GM23338 (cell line): ENCODE data around the gene PTGIR.

ENCODE experiments used
- CREB1 ChIP-seq: fragments of 250-450 bp; sonication (Bioruptor Pico); IDR thresholded peaks from 2 replicates; pipeline ENCODE4 v1.5.0; 2020; ENCODE audit warnings: low read depth, mild to moderate bottlenecking, moderate library complexity
- CTCF ChIP-seq, 2 experiments: fragments of 200-600 bp in 1 of 2; sonication (generic) in 1 of 2; conservative IDR thresholded peaks; 2 replicates each; pipeline versions ENCODE4 v1.5.1 to v1.6.1; 2016 to 2017; ENCODE audit warnings: antibody characterized with exemption in 2 of 2, low read depth in 2 of 2, mild to moderate bottlenecking in 2 of 2, moderate library complexity in 1 of 2
- ETS1 ChIP-seq: IDR thresholded peaks from 2 replicates; pipeline ENCODE4 v1.6.1; 2016; ENCODE audit warnings: antibody characterized with exemption
- EZH2 ChIP-seq: fragments of 200-600 bp; sonication (generic); IDR thresholded peaks from one replicate; pipeline ENCODE4 v1.8.0; 2017; ENCODE audit warnings: antibody characterized with exemption, mild to moderate bottlenecking, low read depth; ENCODE audit not compliant: unreplicated experiment
- EZH2phosphoT487 ChIP-seq: fragments of 200-600 bp; sonication (generic); IDR thresholded peaks from one replicate; pipeline ENCODE4 v1.8.1; 2018; ENCODE audit warnings: antibody characterized with exemption; ENCODE audit not compliant: unreplicated experiment
- POLR2AphosphoS5 ChIP-seq: IDR thresholded peaks from 2 replicates; pipeline ENCODE4 v1.6.1; 2016; ENCODE audit warnings: antibody characterized with exemption, low read depth
- REST ChIP-seq: IDR thresholded peaks from one replicate; pipeline ENCODE4 v1.6.1; 2018; ENCODE audit warnings: antibody characterized with exemption; ENCODE audit not compliant: unreplicated experiment
- ZNF114 ChIP-seq: fragments of 250-450 bp; sonication (Bioruptor Pico); IDR thresholded peaks from 2 replicates; pipeline ENCODE4 v1.5.0; 2020; ENCODE audit warnings: mild to moderate bottlenecking, moderate library complexity

- TF ChIP-seq ZNF114 (CRISPR knock-in tag) (no peak), CTCF (conservative IDR thresholded peaks at IDR 0.05; ENCODE audit: low read depth in 2 of 2) (no peak), EZH2 (no peak), ETS1 (no peak), REST (no peak), EZH2phosphoT487 (no peak), POLR2AphosphoS5 (no peak), CREB1 (CRISPR knock-in tag) (no peak)
These were observed 44.6 kb downstream of the PTGIR start for GRCh38 chr19:46580247-46580646.
